DLD1 (cell line): ENCODE measurements around the gene LIPN.

Experiments used
- in situ Hi-C: cut with HindIII; loops from 2 replicates; pipeline ENCODE4 v1.10.0; 2017; ENCODE audit warnings: low sequenced_read_pairs

Gene LIPN

GRCh38 chr10:88782222-88782621 is 22.4 kb downstream of the LIPN start:
- in situ Hi-C loops = no loop called here

GRCh38 chr10:88783724-88784123 is 23.9 kb downstream of the LIPN start:
- in situ Hi-C loops = no loop called here

- in situ Hi-C loops = no loop called here
These were observed 26.4 kb downstream of the LIPN start for GRCh38 chr10:88786032-88786770.

GRCh38 chr10:88787463-88787862 is 27.6 kb downstream of the LIPN start:
- in situ Hi-C loops = no loop called here

- in situ Hi-C loops = no loop called here
These were observed 29.1 kb downstream of the LIPN start for GRCh38 chr10:88788924-88789323.

GRCh38 chr10:88791924-88792323 is 32.1 kb downstream of the LIPN start:
- in situ Hi-C loops = no loop called here

- in situ Hi-C loops = no loop called here
These were observed 32.8 kb downstream of the LIPN start for GRCh38 chr10:88792661-88793060.

- in situ Hi-C loops = no loop called here
These were observed 34.0 kb downstream of the LIPN start for GRCh38 chr10:88793712-88794299.

- in situ Hi-C loops = no loop called here
These were observed 34.9 kb downstream of the LIPN start for GRCh38 chr10:88794731-88795130.

GRCh38 chr10:88800152-88801125 is 40.6 kb downstream of the LIPN start:
- in situ Hi-C loops = loop anchor here (10.0 kb wide), 1 partner anchor 236 kb away; no protein-coding TSS in a partner anchor

- in situ Hi-C loops = loop anchor here (10.0 kb wide), 1 partner anchor 238 kb away; no protein-coding TSS in a partner anchor
These were observed 42.9 kb downstream of the LIPN start, which contains the start of gene LIPM for GRCh38 chr10:88802523-88803285. LIPM (plus strand) TSS chr10:88802730; CDS start chr10:88802897, 167 bp downstream.

GRCh38 chr10:88803641-88804040 is 43.8 kb downstream of the LIPN start:
- in situ Hi-C loops = loop anchor here (10.0 kb wide), 1 partner anchor 239 kb away; no protein-coding TSS in a partner anchor

- in situ Hi-C loops = loop anchor here (10.0 kb wide), 1 partner anchor 239 kb away; no protein-coding TSS in a partner anchor
These were observed 44.4 kb downstream of the LIPN start for GRCh38 chr10:88804083-88804812.

- in situ Hi-C loops = loop anchor here (10.0 kb wide), 1 partner anchor 241 kb away; no protein-coding TSS in a partner anchor
These were observed 45.5 kb downstream of the LIPN start for GRCh38 chr10:88805361-88805760.

GRCh38 chr10:88805924-88806323 is 46.1 kb downstream of the LIPN start:
- in situ Hi-C loops = loop anchor here (10.0 kb wide), 1 partner anchor 241 kb away; no protein-coding TSS in a partner anchor

- in situ Hi-C loops = loop anchor here (10.0 kb wide), 1 partner anchor 245 kb away; no protein-coding TSS in a partner anchor
These were observed 49.8 kb downstream of the LIPN start for GRCh38 chr10:88809621-88810020.

- in situ Hi-C loops = no loop called here
These were observed 50.6 kb downstream of the LIPN start for GRCh38 chr10:88810196-88810961.

GRCh38 chr10:88813200-88813599 is 53.4 kb downstream of the LIPN start:
- in situ Hi-C loops = no loop called here

GRCh38 chr10:88819290-88819689 is 59.5 kb downstream of the LIPN start:
- in situ Hi-C loops = no loop called here
